ENCODE results near the gene IQCE.

- TF ChIP-seq CTCF (IDR thresholded peaks at IDR 0.05; ENCODE audit: low read depth, low read length, poor library complexity, severe bottlenecking) (no peak), EZH2phosphoT487 (IDR thresholded peaks at IDR 0.05; ENCODE audit: borderline replicate concordance, low read length) (no peak)
These were observed 36.6 kb downstream of the IQCE start for GRCh38 chr7:2595258-2595860.

Data from DOHH2 (cell line).